Measurements from ENCODE around the gene CSDE1.

CSDE1 gene

DNA sequence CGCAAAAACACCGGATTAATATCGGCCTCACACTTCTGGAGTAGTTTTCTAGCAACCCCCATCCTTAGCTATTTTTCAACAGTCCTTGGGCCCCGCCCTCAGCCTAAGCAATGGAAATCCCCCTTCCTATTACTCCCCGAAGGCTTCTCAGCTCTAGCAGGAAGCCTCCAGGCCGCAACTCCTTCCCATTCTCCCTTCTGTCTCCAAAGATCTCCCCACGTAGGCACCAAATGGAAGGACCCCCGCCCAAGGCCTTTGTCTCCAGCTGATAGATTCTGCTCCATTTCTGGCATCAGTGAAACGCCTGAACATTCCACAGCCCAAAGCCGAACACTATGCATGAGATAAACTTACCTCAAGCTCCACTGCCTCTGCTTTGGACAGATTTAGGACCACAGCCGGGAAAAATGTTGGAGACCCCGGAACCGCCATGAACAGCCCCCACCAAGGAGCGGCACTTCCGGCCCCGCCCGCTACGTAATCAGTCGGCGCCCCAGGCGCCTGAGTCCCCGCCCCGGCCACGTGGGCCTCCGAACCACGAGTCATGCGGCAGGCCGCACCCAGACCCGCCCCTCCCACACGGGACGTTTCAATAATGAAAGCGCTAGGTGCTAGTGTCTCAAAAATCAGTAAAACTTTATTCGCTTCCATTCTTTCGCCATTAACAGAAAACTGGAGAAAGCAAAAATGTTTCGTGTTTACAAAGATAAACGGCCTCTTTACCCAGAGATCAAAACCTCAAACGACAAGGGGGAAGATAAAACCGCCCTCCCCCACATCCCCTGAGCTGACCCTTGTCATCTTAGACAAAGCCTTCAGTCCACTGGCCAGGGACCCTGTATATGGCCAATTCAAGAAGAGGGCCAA, 41.2 kb downstream of the CSDE1 start, which contains the start of gene NRAS:
Gene NRAS, minus strand, starts transcription at position 468 of the 867 bp plus-strand sequence. CDS start 611 bp downstream, outside the sequence.
- H3K9ac ChIP-seq (ENCODE audit: low read depth, low read length): peak within 1 kb of the TSS; percentile 97
- no peaks in the 10 kb centered on the region for H3K9me3 ChIP-seq (ENCODE audit: control insufficient read depth, insufficient read depth, low read length)
- peak within 1 kb of the TSS; percentile 92 for H3K4me3 ChIP-seq (ENCODE audit: low read depth, low read length)
- H3K36me3 ChIP-seq (ENCODE audit: control insufficient read depth, insufficient read depth, low read length): peaks cover 17% of the 10 kb centered on the region
- H3K4me1 ChIP-seq (ENCODE audit: control insufficient read depth, insufficient read depth, low read length): no peaks in the 10 kb centered on the region
- no peaks in the 10 kb centered on the region for H3K27me3 ChIP-seq (ENCODE audit: control insufficient read depth, insufficient read depth, low read length)

DNA sequence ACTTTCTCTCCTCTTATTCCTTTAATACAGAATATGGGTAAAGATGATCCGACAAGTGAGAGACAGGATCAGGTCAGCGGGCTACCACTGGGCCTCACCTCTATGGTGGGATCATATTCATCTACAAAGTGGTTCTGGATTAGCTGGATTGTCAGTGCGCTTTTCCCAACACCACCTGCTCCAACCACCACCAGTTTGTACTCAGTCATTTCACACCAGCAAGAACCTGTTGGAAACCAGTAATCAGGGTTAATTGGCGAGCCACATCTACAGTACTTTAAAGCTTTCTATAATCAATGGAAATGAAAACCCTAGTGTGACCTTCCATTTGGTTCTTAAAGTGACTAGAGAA, 41.9 kb downstream of the CSDE1 start:
- Histone ChIP-seq H3K9me3 (ENCODE audit: control insufficient read depth, insufficient read depth, low read length) (no peaks in the 10 kb centered on the region), H3K9ac (ENCODE audit: low read depth, low read length) (peak overlapping the region; percentile 97), H3K4me1 (ENCODE audit: control insufficient read depth, insufficient read depth, low read length) (no peaks in the 10 kb centered on the region), H3K36me3 (ENCODE audit: control insufficient read depth, insufficient read depth, low read length) (peaks cover 11% of the 10 kb centered on the region), H3K27me3 (ENCODE audit: control insufficient read depth, insufficient read depth, low read length) (no peaks in the 10 kb centered on the region), H3K4me3 (ENCODE audit: low read depth, low read length) (peak overlapping the region; percentile 92)

DNA sequence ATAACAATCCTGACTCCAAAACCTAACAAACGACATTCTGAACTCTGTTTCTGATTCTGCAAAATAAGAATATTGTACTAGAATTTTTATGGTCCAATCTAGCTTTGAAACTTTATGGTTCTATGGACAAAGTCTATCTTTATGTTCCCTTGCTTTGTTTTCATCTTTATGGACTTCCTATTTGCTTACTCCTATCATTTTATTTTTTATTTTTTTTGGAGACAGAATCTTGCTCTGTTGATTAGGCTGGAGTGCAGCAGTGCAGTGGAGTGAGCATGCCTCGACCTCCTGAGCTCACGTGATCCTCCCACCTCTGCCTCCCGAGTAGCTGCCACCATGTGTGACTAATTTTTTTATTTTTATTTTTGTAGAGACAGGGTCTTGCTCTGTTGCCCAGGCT, 44.8 kb downstream of the CSDE1 start:
- H3K9me3 ChIP-seq (ENCODE audit: control insufficient read depth, insufficient read depth, low read length): no peaks in the 10 kb centered on the region
- no peaks in the 10 kb centered on the region for H3K27me3 ChIP-seq (ENCODE audit: control insufficient read depth, insufficient read depth, low read length)
- no peaks in the 10 kb centered on the region for H3K4me1 ChIP-seq (ENCODE audit: control insufficient read depth, insufficient read depth, low read length)
- peaks cover 14% of the 10 kb centered on the region for H3K36me3 ChIP-seq (ENCODE audit: control insufficient read depth, insufficient read depth, low read length)
- no peak overlapping the region for H3K4me3 ChIP-seq (ENCODE audit: low read depth, low read length)
- no peak overlapping the region for H3K9ac ChIP-seq (ENCODE audit: low read depth, low read length)

DNA sequence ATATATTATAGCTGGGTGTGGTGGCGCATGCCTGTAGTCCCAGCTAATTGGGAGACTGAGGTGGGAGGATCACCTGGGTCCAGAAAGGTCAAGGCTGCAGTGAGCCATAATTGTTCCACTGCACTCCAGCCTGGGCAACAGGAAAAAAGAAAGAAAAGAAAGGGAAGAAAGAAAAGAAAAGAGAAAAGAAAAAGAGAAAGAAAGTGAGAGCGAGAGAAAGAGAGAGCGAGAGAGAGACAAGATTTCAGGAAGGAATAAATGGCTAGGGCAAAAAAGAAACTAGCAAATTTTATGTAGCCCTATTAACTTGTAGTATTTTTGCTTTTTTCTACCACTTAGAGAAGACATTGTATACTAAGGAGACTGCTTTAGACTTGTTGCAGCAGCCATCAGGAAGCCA, 47.4 kb downstream of the CSDE1 start:
- Histone ChIP-seq H3K27me3 (ENCODE audit: control insufficient read depth, insufficient read depth, low read length) (no peaks in the 10 kb centered on the region), H3K36me3 (ENCODE audit: control insufficient read depth, insufficient read depth, low read length) (peaks cover 14% of the 10 kb centered on the region), H3K9me3 (ENCODE audit: control insufficient read depth, insufficient read depth, low read length) (no peaks in the 10 kb centered on the region), H3K9ac (ENCODE audit: low read depth, low read length) (no peak overlapping the region), H3K4me1 (ENCODE audit: control insufficient read depth, insufficient read depth, low read length) (no peaks in the 10 kb centered on the region), H3K4me3 (ENCODE audit: low read depth, low read length) (no peak overlapping the region)

DNA sequence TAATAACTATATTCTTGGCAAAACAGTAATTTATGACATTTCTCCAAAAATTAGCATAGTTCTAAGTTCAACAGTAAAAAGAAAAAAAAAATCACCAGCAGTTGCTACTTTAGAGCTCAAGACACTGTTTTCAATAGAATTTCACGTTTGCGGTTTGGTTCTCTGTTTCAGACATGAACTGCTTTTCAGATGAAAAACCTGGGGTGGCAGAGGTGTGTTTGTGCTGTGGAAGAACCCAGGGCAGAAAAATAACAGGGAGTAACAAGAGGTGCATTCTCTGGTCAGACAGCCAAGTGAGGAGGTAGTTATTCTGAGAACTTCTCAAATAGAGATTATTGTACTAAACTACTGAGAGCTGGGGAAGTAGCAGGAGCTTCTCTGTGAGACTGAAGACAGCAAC, 50.2 kb downstream of the CSDE1 start:
- Histone ChIP-seq H3K4me3 (ENCODE audit: low read depth, low read length) (no peak overlapping the region), H3K36me3 (ENCODE audit: control insufficient read depth, insufficient read depth, low read length) (peaks cover 14% of the 10 kb centered on the region), H3K9ac (ENCODE audit: low read depth, low read length) (no peak overlapping the region), H3K27me3 (ENCODE audit: control insufficient read depth, insufficient read depth, low read length) (no peaks in the 10 kb centered on the region), H3K9me3 (ENCODE audit: control insufficient read depth, insufficient read depth, low read length) (no peaks in the 10 kb centered on the region), H3K4me1 (ENCODE audit: control insufficient read depth, insufficient read depth, low read length) (no peaks in the 10 kb centered on the region)

DNA sequence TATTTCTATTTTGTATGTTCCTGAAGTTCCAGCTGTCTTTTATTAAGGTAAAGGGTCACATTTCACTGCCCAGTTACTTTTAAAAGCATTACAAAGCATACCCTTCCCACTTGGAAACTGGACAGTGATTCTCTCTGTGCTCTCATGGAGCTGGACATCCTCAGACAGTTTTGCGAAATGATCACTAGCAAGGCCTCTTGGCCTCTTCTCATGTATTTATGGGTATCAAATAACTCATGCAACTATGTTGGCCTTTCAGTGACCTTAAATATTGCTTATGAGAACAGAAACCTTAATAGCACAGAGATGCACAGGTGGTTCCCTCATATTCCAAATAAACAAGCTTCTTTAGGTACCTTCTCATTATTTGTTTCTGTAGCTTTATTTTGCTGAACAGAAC, 54.5 kb downstream of the CSDE1 start:
- H3K27me3 ChIP-seq (ENCODE audit: control insufficient read depth, insufficient read depth, low read length): no peaks in the 10 kb centered on the region
- H3K9me3 ChIP-seq (ENCODE audit: control insufficient read depth, insufficient read depth, low read length): no peaks in the 10 kb centered on the region
- no peak overlapping the region for H3K4me3 ChIP-seq (ENCODE audit: low read depth, low read length)
- H3K36me3 ChIP-seq (ENCODE audit: control insufficient read depth, insufficient read depth, low read length): no peaks in the 10 kb centered on the region
- no peak overlapping the region for H3K9ac ChIP-seq (ENCODE audit: low read depth, low read length)
- H3K4me1 ChIP-seq (ENCODE audit: control insufficient read depth, insufficient read depth, low read length): no peaks in the 10 kb centered on the region

DNA sequence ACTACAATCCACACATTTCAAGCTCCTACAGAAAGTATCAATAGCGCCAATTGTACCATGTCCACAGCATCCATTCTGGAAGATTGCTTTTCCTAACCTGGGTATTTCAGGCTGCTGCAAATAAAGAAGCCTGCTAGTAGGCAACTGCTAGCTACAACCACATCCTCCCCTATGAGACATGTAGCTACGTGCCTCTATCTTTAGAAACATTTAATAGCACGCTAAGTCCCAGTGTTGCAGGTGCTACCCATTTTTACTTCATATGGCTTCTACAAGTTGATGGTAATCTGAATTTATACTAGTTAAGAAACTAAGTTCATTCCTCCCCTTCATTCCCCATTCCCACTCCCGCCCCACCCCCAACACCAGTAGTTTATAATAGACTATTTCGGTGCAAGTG, 55.0 kb downstream of the CSDE1 start:
- Histone ChIP-seq H3K4me3 (ENCODE audit: low read depth, low read length) (no peak overlapping the region), H3K27me3 (ENCODE audit: control insufficient read depth, insufficient read depth, low read length) (no peaks in the 10 kb centered on the region), H3K36me3 (ENCODE audit: control insufficient read depth, insufficient read depth, low read length) (no peaks in the 10 kb centered on the region), H3K9me3 (ENCODE audit: control insufficient read depth, insufficient read depth, low read length) (no peaks in the 10 kb centered on the region), H3K9ac (ENCODE audit: low read depth, low read length) (no peak overlapping the region), H3K4me1 (ENCODE audit: control insufficient read depth, insufficient read depth, low read length) (no peaks in the 10 kb centered on the region)

DNA sequence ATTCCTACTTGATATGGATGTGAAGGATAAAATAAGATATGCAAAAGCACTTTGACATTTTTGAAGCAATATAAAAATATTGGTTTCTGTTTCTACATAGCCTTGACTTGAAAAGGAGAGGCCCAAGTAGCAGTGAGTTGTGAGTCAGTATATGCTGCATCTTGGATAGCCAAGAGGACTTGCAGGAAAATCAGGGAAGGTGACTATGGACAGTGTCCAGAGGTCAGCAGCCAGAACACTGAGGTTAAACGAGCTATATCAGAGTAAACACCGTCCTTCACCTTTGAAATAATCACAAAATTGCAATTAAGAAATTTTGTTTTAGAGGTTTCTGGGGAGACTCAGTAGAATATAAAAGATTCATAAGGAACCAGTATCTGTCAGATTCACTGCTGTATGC, 55.9 kb downstream of the CSDE1 start:
- no peaks in the 10 kb centered on the region for H3K27me3 ChIP-seq (ENCODE audit: control insufficient read depth, insufficient read depth, low read length)
- H3K9me3 ChIP-seq (ENCODE audit: control insufficient read depth, insufficient read depth, low read length): no peaks in the 10 kb centered on the region
- no peak overlapping the region for H3K9ac ChIP-seq (ENCODE audit: low read depth, low read length)
- no peak overlapping the region for H3K4me3 ChIP-seq (ENCODE audit: low read depth, low read length)
- no peaks in the 10 kb centered on the region for H3K4me1 ChIP-seq (ENCODE audit: control insufficient read depth, insufficient read depth, low read length)
- H3K36me3 ChIP-seq (ENCODE audit: control insufficient read depth, insufficient read depth, low read length): no peaks in the 10 kb centered on the region

DNA sequence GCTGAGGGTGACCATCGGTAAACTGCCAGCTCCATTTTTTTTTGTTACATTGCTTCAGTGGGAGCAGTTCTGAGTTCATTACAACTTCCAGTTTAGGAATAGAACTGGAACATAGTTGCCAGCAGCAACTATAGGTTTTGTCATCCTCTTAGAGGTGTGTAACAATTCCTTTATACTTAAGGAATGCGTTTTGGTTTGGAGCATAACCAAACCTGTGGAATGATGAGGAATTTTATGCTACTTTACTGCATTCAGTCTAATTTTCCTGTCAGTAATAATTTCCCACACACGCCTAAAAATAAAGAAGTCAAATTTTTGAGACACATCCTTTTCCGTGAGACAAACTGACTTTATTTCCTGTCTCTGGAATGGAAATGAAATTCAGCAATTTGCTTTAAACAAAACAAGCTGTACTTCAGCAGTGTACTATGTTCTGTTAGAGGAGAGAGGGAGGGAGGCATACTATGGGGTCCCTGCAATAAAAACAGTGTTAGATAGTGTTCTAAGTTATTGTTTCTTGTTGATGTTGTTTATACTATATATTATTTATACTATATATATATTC, 57.7 kb downstream of the CSDE1 start:
- H3K27me3 ChIP-seq (ENCODE audit: control insufficient read depth, insufficient read depth, low read length): no peaks in the 10 kb centered on the region
- H3K9ac ChIP-seq (ENCODE audit: low read depth, low read length): no peak overlapping the region
- H3K4me1 ChIP-seq (ENCODE audit: control insufficient read depth, insufficient read depth, low read length): no peaks in the 10 kb centered on the region
- H3K36me3 ChIP-seq (ENCODE audit: control insufficient read depth, insufficient read depth, low read length): no peaks in the 10 kb centered on the region
- no peak overlapping the region for H3K4me3 ChIP-seq (ENCODE audit: low read depth, low read length)
- no peaks in the 10 kb centered on the region for H3K9me3 ChIP-seq (ENCODE audit: control insufficient read depth, insufficient read depth, low read length)

DNA sequence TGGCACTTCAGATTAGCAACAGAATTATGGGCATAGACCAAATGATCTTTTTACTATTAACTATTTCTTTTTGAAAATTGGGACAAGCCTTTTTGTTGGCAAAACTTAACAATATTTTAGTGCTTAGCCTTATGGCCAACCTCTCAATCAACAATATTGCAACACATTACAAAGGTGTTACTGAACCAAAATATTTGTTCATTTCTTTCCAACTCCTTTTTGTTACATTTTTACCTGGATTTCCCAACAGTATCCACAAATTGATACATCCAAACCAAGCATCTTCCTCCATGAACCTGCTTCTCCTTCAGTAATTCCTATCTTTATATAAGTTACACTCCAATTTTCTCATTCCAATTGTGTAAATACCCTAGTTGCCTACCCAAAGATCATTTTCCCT, 61.0 kb downstream of the CSDE1 start:
- Histone ChIP-seq H3K9ac (ENCODE audit: low read depth, low read length) (no peak overlapping the region), H3K27me3 (ENCODE audit: control insufficient read depth, insufficient read depth, low read length) (no peaks in the 10 kb centered on the region), H3K36me3 (ENCODE audit: control insufficient read depth, insufficient read depth, low read length) (no peaks in the 10 kb centered on the region), H3K4me1 (ENCODE audit: control insufficient read depth, insufficient read depth, low read length) (no peaks in the 10 kb centered on the region), H3K4me3 (ENCODE audit: low read depth, low read length) (no peak overlapping the region), H3K9me3 (ENCODE audit: control insufficient read depth, insufficient read depth, low read length) (no peaks in the 10 kb centered on the region)

DNA sequence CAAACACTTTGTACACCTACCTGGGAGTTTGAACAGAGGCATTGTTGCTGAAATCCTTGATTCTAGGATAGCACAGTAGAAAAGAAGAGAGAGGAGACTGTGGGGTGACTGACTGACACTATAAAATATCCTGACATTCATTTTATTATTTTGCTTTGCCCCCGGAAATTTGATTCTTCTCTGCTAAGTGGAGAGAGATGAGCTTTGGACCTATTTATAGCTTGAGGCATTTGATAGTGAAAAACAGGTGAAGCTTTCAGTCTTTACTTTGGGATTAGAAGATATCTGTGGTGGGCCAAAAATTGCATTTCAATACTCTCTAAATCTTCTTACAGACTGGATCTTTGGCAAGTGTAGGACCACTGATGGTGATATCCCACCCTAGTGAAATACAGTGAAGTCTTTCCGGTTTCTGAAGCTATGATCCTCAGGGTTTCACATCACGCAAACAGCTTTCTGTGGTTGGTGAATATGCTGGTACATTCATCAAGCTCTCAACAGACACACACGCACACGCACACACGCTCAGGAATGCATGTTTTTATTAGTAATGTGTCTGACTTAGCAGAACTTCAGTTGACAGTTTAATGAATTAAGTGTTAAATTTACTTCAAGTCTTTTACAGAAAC, 62.2 kb downstream of the CSDE1 start, which contains the start of gene AMPD1:
Gene AMPD1, minus strand, starts transcription at position 117 of the 629 bp plus-strand sequence. Its CDS starts 75 bp downstream, at position 42.
- Histone ChIP-seq H3K4me1 (ENCODE audit: control insufficient read depth, insufficient read depth, low read length) (no peaks in the 10 kb centered on the region), H3K4me3 (ENCODE audit: low read depth, low read length) (no peak within 1 kb of the TSS), H3K36me3 (ENCODE audit: control insufficient read depth, insufficient read depth, low read length) (no peaks in the 10 kb centered on the region), H3K9me3 (ENCODE audit: control insufficient read depth, insufficient read depth, low read length) (no peaks in the 10 kb centered on the region), H3K9ac (ENCODE audit: low read depth, low read length) (no peak within 1 kb of the TSS), H3K27me3 (ENCODE audit: control insufficient read depth, insufficient read depth, low read length) (no peaks in the 10 kb centered on the region)

Data from iPS-15b (cell line).